Left forelimb (tissue), 1 donor: ENCODE measurements around the gene SPRED3.
"Not testable (repeated sequence)": the region's sequence is repeated elsewhere in the genome, so short reads cannot be mapped to it uniquely, and the experiment has no call there.

Experiments used
- DNase-seq: peaks from one replicate; pipeline ENCODE4 v3.0.0-alpha.2; 2018; ENCODE audit warnings: low spot score

The SPRED3 gene

DNA sequence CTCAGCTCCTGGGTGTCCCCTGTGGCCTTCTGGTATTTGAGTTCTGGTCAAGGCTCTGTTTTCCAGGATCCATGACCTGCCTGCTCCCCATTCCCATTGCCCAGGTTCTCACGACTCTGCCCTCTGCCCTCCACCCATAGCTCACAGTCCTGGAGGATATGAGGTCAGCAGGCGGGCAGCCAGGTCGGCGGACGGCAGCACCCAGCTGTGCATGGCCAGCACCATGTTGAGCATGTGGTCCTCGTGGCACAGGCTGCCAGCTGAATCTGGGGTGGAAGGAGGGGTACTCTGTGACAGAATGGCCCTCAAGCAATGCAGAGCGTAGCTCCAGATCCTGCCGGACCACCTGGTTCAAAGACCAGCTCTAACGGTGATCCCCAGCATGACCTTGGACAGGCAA lies 32.4 kb downstream of the SPRED3 start:
- no peak for DNase-seq

DNA sequence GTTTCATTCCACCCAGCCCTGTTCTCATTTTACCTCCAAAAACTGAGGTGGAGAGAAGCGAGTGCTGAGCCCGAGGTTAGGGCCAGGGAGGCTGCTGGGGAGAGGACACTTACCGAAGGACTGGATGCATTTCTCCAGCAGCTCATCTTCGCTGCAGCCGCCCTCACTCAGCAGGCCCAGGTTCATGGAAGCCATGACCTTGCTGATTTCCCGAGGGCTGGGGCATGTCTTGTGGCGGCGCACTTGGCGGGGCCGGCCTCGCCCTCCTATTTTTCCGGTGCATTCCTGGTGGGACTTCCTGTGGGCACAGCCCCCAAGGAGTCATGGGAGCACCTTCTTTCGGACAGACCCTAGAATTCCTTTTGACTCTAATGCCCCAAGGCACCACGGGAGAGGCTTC lies 33.4 kb downstream of the SPRED3 start:
- DNase-seq, result no peak

DNA sequence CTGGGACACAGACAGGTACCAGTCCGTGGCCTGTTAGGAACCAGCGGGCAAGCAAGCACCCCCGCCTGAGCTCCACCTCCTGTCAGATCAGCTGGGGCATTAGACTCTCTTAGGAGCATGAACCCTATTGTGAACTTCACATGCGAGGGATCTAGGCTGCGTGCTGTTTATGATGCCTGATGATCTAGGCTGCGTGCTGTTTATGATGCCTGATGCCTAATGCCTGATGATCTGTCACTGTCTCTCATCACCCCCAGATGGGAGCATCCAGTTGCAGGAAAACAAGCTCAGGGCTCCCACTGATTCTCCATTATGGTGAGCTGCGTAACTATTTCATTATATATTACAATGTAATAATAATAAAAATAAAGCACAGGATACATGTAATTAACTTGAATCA lies 33.9 kb downstream of the SPRED3 start:
- DNase-seq, result no peak

DNA sequence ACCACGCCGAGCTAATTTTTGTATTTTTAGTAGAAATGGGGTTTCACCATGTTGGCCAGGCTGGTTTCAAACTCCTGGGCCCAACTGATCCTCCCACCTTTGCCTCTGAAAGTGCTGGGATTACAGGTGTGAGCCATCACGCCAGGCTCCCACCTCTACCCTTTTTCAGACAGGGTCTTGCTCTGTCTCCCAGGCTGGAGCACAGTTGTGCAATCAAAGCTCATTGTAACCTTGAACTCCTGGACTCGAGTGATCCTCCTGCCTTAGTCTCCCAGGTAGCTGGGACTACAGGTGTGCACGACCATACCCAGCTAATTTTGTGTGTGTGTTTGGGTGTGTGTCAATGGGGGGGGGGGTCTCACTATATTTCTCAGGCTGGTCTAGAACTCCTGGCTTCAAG lies 35.8 kb downstream of the SPRED3 start:
- DNase-seq, result no peak

DNA sequence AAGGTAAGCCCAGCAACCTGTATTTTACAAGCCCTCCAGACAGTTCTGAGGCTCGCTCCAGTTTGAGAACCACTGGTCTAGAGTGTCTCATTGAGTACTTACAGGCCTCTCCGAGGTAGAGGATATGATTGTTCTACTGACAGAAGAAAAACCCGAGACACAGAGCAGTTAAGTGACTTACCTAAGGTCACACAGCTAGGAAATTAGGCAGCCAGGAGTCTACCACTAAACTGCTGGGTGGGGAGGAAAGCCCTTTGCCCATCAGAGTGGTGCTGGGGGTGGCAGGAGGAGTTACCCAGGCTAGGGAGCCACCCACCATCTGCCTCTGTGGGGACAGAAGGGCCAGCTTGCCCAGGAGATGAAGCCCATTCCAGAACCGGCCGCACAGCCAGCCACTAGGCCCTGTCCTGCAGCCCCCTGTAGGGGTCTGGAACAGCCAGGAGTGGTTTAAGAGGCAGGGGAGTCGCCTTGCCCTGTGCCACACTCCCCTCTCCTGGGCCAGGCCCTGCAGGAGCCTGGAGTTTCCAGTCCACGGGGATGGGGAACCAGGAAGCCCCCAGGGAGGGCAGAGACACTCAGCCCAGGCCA lies 36.8 kb downstream of the SPRED3 start:
- no peak for DNase-seq

DNA sequence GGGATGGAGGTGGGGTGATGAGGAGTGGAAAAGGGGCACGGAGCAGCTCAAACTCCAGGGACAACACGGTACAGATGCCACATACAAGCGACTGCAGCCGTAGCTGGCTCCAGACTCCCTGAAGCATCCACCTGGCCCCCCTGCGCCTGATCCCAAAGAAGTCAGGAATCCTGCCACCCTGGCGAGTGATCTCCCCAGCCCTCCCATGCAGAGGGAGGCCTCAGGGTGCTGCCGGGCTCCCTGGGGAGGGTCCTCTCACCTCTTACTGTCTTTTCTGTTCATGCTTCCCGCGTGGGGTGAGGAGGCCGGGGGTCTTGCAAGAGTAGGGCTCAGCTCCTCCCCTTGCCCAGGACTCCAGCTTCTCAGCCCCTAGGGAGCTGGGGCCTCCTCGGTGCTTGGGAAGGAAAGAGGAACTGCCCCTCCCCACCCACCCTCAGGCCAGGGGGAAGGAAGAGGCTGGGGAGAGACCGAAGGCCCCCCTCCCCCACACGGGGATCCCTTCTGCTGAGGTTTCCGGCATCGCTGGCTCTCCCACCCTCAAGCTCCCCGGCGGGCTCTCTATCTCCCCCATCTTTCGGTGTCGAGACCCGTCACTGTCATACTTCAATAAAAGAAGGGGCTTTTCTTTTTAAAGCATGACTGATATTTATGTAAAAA lies 37.4 kb downstream of the SPRED3 start, which contains the start of gene RASGRP4:
Gene RASGRP4, minus strand, starts transcription at position 410 of the 657 bp plus-strand sequence. Its CDS starts 128 bp downstream, at position 282.
- no peak for DNase-seq

DNA sequence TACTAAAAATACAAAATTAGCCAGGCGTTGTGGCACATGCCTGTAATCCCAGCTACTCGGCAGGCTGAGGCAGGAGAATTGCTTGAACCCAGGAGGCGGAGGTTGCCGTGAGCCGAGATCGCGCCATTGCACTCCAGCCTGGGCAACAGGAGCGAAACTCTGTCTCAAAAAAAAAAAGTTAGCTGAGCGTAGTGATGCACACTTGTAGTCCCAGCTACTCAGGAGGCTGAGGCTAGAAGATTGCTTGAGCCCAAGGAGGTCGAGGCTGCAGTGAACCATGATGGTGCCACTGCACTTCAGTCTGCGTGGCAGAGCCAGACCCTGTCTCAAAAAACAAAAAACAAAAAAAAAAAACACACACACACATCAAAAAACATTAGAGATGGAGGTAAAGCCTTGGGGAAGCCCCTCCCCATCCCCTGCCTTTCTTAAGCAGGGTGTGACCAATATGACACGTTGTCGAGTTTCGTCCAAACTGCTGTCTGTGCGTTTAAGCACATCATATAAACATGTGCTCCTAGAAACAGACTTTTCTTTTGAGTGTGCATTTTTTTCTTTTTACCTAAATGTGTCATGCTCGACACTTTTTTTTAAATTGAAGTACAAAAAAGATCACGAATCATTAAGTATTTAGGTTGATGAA lies 38.7 kb downstream of the SPRED3 start:
- DNase-seq, result not testable (repeated sequence)

DNA sequence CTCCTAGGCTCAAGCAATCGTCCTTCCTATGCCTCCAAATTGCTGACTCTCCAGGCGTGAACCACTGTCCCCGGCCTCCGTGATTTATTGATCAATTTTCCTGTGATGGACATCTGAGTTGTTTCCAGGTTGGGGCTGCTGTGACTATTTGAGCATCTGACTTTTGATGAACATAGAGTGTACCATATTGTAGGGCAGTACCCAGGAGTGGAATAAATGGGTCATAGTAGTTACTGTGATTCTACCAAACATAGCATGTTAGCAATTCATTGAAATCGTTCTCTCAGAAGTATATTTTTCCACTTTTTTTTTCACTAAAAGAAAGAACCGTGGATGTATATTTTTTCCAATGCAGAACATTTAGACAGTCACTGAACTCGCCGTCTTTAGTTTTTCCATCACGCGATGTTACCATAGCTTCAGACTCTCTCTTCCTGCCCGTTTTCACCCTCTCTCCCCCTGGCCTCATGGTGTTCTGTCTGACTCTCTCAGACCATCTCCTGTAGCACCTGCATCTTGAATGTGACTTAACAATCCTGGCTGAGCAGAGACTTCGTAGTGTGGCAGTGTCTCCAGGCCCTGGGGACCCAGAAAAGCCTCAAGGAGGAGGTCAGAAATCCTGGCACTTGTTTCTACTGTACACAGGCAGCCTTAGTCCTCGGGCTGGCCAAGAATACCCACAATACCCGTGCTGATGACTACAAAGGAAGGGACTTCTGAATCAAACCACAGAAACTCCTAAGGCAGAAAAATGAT lies 40.7 kb downstream of the SPRED3 start:
- DNase-seq, result no peak

DNA sequence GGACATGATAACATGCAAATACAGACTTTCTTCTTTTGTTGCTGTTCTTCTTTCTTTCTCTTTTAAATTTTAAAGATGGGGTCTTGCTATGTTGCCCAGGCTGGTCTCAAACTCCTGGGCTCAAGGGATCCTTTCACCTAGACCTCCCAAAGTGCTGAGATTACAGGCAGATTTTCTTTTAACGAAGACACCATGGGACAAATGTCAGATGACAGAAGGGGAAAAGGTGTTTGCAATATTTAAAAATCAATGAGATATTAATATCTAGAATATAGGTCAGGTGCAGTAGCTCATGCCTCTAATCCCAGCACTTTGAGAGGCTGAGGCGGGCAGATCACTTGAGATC lies 41.3 kb downstream of the SPRED3 start:
- no peak for DNase-seq

DNA sequence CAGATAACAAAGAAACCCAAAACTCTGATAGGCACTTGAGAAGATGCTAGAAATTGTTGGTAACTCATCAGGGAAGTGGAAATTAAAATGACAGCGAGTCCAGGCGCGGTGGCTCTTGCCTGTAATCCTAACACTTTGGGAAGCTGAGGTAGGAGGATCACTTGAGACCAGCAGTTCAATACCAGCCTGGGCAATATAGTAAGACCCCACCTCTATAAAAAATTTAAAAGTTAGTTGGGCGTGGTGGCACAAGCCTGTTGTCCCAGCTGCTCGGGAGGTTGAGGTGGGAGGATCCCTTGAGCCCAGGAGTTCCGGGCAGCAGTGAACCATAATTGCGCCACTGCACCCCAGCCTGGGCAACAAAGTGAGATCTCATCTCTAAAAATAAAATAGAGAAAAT lies 42.4 kb downstream of the SPRED3 start:
- no peak for DNase-seq

DNA sequence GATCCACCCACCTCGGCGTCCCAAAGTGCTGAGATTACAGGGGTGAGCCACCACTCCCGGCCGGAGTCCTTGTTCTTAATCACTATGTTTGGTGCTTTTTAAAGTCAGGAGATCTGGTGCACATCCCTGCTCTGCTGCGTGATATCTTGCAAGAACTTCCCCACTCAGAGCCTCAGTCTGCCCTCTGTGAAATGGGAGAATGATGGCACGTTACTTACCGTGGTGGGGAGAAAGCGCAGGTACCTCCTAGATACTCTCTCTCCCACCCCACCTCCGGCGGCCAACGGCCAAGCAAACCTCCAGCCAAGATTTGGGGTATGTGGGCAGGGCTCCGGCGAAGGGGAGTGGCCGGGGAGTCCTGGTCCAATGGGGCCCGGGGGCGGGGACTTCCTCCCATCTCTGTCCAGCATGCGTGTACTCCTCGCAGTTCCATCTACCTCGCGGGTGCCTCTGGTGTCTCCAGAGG lies 44.8 kb downstream of the SPRED3 start, which contains the start of gene RYR1:
Gene RYR1, plus strand, starts transcription at position 424 of the 466 bp plus-strand sequence. CDS start 139 bp downstream, outside the sequence.
- peak; percentile 79 for DNase-seq

DNA sequence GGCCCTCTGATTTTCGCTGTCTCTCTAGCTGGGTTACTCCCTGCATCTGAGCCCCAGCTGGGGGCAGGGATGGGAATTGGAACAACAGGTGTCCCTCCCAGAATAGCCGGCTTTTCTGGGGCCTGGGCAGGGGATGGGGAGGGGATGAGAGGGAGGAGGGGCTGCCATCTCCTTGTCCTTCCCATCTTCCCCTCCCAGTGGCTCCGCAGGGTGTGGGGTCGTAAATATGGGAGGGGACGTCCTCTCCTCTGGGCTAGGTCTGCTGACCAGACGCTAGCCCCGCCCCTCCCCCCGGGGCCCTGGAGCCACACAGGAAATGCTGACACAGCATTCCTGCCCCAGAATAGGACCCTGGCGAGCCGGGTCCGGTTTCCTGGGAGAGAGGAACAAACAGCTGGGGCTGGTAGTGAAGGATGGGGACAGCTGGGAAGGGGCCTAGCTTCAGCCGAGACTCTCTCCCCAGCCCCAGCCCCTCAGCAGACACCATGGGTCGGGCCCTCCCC lies 46.1 kb downstream of the SPRED3 start:
- peak; percentile 82 for DNase-seq

DNA sequence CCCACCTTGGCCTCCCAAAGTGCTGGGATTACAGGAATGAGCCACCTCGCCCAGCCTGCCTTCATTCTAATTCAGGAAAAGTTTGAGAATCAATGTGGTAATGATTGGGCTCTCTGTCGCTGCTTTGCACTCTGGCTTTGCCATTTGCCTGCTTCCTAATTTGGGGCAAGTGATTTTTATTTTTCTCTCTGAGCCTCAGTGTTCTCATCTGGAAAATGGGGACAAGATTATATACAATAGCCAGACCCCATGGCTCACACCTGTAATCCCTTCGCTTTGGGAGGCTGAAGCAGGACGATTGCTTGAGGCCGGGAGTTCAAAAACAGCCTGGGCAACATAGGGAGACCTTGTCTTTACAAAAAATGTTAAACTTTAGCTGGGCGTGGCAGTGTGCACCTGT lies 48.8 kb downstream of the SPRED3 start:
- DNase-seq, result no peak

DNA sequence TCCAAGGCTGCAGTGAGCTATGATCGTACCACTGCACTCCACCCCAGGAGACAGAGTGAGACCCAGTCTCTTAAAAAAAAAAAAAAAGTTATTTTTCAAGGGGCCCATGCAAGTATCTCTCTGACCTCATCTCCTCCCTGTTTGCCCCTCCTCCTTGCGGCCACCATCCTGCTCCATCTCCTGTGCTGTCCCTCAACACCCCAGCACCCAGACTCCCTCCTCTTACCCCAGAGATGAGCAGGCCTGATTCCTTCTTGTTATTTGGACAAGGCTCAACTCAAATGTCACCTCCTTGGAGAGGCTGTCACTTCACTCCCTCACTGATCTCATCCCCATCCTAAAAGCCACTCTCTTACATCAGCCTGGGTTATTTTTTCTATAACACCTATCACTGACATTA lies 49.4 kb downstream of the SPRED3 start:
- DNase-seq, result no peak

DNA sequence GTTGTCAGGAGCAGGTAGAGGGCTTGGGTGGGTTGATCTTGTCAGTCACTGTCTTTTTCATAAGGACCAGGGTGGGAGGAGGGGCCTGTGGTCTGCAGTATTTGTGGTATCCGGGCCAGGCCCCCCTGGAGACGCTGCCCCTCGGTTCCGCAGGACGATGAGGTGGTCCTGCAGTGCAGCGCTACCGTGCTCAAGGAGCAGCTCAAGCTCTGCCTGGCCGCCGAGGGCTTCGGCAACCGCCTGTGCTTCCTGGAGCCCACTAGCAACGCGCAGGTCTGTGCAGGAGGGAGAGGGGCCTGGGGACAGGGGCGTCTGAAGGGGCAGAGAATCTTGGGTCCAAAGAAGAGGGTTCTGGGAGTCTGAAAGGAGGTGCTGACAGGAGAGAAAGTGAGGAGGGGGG lies 52.1 kb downstream of the SPRED3 start:
- DNase-seq, result no peak

DNA sequence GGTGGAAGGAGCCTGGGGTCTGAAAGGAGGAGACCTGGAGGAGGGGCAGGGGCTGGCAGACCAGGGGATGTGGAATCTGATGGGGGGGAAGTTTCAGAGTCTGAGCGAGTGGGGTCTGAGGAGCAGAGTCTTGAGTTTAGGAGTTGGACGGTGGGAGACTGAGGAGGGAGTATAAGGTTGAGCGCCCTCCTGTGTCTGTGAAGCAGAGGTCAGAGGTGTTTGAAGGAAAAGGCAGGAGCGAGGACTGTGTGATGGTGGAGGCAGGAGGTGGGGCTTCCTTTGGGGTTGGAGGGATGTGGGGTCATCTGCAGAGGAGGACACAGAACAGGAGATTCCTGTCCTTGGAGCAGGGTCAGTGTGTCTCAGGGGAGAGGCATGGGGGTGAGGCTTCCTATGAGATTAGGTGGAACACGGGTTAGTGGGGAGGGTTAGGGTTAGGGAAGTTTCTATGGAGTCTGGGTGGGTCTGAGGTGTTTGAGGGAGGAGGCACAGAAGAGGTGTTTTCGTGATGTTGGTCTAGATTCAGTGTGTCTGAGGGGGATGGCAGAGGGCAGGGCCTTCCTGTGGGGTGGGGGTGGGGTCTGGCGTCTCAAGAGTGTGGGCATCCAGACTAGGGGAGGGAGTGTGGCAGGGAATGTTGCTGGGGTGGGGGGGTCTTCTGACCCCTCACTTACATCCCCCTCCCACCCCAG lies 53.3 kb downstream of the SPRED3 start:
- no peak for DNase-seq

DNA sequence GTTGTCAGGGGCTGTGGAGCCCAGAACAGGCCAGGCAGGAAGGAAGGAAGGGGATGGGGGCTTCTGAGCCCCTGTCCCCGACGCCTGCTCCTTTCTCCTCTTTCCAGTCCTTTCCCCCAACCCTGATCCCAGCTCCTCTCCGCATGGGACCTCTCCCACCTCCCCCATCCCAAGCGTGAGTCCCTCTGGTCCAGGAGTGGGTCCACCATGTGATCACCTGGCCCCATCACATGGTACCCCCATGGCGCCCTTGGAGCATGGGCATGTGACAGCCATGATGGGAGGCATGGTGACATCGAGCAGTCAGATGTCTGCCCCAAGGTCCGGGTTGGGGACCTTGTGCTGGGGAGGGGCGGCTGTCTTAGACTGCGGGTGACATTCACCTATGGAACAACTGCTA lies 54.2 kb downstream of the SPRED3 start:
- DNase-seq, result no peak

DNA sequence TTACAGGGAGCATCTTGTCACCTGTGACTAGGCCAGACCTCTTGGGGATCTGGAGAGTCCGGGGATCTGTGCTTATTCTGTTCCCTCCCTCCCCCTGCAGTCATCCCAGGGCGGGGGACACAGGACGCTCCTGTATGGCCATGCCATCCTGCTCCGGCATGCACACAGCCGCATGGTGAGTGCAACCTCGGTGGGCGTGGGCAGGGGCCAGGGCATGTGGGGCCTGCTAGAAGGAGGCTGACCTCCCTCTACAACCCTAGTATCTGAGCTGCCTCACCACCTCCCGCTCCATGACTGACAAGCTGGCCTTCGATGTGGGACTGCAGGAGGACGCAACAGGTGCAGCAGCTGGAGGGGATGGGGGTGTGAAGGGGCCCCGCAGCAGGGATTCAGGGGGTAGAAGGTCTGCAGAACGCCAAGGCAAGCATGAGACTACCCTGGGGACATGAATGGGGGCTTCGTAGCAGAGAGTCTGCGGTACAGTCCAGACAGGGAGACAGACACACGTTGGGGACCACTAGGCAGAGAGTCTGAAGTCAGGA lies 55.0 kb downstream of the SPRED3 start:
- DNase-seq, result no peak

DNA sequence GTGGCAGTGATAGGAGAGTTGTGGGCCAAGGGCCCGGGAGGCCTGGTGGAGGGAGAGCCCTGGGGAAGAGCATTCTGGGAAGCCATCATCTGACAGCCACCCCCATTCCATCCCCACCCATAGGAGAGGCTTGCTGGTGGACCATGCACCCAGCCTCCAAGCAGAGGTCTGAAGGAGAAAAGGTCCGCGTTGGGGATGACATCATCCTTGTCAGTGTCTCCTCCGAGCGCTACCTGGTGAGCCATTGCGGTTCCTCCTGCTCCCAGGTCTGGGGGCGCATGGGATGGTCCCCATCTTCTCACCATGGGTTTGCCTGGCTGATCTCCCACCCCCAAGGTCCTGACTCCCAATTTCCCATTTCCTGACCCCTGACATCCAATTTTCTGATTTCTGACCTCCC lies 55.5 kb downstream of the SPRED3 start:
- no peak for DNase-seq

DNA sequence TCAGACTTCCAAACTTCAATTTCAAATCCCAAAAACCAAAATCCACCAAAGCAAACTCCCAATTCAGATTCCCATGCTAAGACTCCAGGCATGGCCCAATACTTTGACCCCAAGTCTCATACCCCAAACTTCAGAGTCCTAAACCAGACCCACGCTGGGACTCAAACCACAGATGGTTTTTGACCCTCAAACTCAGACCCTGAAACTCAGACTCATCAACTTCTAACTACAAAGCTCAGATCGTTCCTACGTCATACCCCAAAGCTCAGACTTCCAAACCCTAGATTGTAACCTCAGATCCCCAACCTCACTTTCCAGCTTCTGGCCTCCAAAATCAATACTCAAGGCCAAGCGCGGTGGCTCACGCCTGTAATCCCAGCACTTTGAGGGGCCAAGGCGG lies 56.9 kb downstream of the SPRED3 start:
- DNase-seq, result no peak

DNA sequence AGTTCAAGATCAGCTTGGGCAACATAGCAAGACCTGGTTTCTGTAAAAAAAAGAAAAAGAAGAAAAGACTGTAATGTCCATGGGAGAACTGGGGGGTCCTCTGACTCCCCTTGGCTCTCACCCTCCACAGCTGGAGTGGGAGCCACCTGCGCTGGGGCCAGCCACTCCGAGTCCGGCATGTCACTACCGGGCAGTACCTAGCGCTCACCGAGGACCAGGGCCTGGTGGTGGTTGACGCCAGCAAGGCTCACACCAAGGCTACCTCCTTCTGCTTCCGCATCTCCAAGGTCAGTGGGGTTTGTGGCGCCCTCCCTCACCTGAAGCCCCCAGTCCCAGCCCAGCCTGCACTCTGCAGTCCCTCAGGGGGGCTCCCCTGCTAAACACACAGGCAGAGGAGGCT lies 59.7 kb downstream of the SPRED3 start:
- no peak for DNase-seq
